ENCODE measurements around the gene GNB3. TPM values are rescaled to one million over a fixed set of nuclear protein-coding genes. Genes with fewer than 3 reads are reported as not detected.

GNB3 gene
- total and polyA plus RNA-seq, 2 of the 4 experiments (the other 2 are of a cell fraction): 0.72 to 20.5 TPM

- Histone ChIP-seq H4K8ac (ENCODE audit: low read depth in 2 of 2, low read length in 2 of 2) (no peak overlapping the region), H3K79me1 (ENCODE audit: low read depth in 1 of 2, low read length in 2 of 2) (peaks cover 0 to 17% of the 10 kb centered on the region in 2 experiments; a peak in 3 of 4 replicates), H3K4me2 (ENCODE audit: low read depth, low read length) (no peak overlapping the region), H3K4me1 (ENCODE audit: control insufficient read depth, insufficient read depth, low read length) (peaks cover 4% of the 10 kb centered on the region), H3K56ac (ENCODE audit: extremely low read depth, insufficient read depth, low read length) (no peak overlapping the region), H2BK20ac (ENCODE audit: low read depth, low read length) (no peak overlapping the region), H2BK120ac (ENCODE audit: low read depth, low read length) (no peak overlapping the region), H2BK15ac (ENCODE audit: low read depth, low read length) (no peak overlapping the region), H2AK5ac (ENCODE audit: low read depth, low read length) (no peak overlapping the region), H3K9me3 (ENCODE audit: control insufficient read depth, insufficient read depth, low read length) (no peaks in the 10 kb centered on the region), H3K27me3 (ENCODE audit: control insufficient read depth, insufficient read depth, low read length) (no peaks in the 10 kb centered on the region), H4K5ac (ENCODE audit: low read depth, low read length) (no peak overlapping the region), H4K20me1 (ENCODE audit: insufficient read depth, low read length) (peaks cover 5% of the 10 kb centered on the region), H3K14ac (replicated peaks; ENCODE audit: low read depth, low read length) (no peak overlapping the region), H3K27ac (ENCODE audit: insufficient read depth, low read length) (no peak overlapping the region), H3K36me3 (ENCODE audit: control insufficient read depth, insufficient read depth, low read length) (peaks cover 63% of the 10 kb centered on the region), H3K18ac (ENCODE audit: low read depth, low read length) (no peak overlapping the region), H4K91ac (ENCODE audit: insufficient read depth, low read depth, low read length) (no peak overlapping the region), H2AK9ac (replicated peaks; ENCODE audit: low read depth, low read length, poor library complexity) (no peak overlapping the region), H2AFZ (replicated peaks; ENCODE audit: low read length, poor library complexity) (no peak overlapping the region), H3K4me3 (ENCODE audit: insufficient read depth, low read depth, low read length) (no peak overlapping the region), H3K4ac (ENCODE audit: low read depth, low read length) (no peak overlapping the region), H3K23ac (ENCODE audit: low read depth, low read length) (no peak overlapping the region), H2BK5ac (ENCODE audit: low read depth, low read length, poor library complexity, severe bottlenecking) (no peak overlapping the region), H3K9me1 (ENCODE audit: insufficient read depth, low read length) (0 out of 2 replicates have a peak, but pooled peaks cover 7% of the 10 kb centered on the region), H3K9ac (ENCODE audit: low read depth, low read length) (no peak overlapping the region)
- intact Hi-C loops (cut with micrococcal nuclease) (no loop called here), in situ Hi-C loops (cut with MboI; ENCODE audit: low sequenced_read_pairs) (no loop called here), dilution Hi-C loops (cut with HindIII; ENCODE audit: low sequenced_read_pairs, unreplicated experiment) (no loop called here)
- ATAC-seq (ENCODE audit: low read depth): no peak
- BruUV-seq (replicated peaks): no TSS peak
- TF ChIP-seq MXI1 (IDR thresholded peaks at IDR 0.05; ENCODE audit: borderline replicate concordance, low read depth, low read length): no peak
- no peak for TF ChIP-seq NFE2L2 (IDR thresholded peaks at IDR 0.05; ENCODE audit: low read depth, low read length)
- no peak for TF ChIP-seq POLR2A (IDR thresholded peaks at IDR 0.05; ENCODE audit: low read depth, low read length)
- no peak for TF ChIP-seq MAZ (IDR thresholded peaks at IDR 0.05; ENCODE audit: borderline replicate concordance, low read depth, low read length)
- TF ChIP-seq MAFK (IDR thresholded peaks at IDR 0.05; ENCODE audit: low read depth, low read length): no peak
- TF ChIP-seq CHD1 (IDR thresholded peaks at IDR 0.05; ENCODE audit: low read depth, low read length): no peak
- no peak for TF ChIP-seq FOS (IDR thresholded peaks at IDR 0.05; ENCODE audit: low read depth, low read length)
- TF ChIP-seq, protein P1, sequence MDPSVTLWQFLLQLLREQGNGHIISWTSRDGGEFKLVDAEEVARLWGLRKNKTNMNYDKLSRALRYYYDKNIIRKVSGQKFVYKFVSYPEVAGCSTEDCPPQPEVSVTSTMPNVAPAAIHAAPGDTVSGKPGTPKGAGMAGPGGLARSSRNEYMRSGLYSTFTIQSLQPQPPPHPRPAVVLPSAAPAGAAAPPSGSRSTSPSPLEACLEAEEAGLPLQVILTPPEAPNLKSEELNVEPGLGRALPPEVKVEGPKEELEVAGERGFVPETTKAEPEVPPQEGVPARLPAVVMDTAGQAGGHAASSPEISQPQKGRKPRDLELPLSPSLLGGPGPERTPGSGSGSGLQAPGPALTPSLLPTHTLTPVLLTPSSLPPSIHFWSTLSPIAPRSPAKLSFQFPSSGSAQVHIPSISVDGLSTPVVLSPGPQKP (IDR thresholded peaks at IDR 0.05; ENCODE audit: borderline replicate concordance, low read depth, low read length): no peak
- TF ChIP-seq RFX5 (IDR thresholded peaks at IDR 0.05; ENCODE audit: low read depth, low read length): no peak
- no peak for TF ChIP-seq RCOR1 (IDR thresholded peaks at IDR 0.05; ENCODE audit: insufficient replicate concordance, low read length)
- no peak for TF ChIP-seq RAD21 (IDR thresholded peaks at IDR 0.05; ENCODE audit: low read length)
- no peak for TF ChIP-seq CEBPB (IDR thresholded peaks at IDR 0.05; ENCODE audit: low read depth, low read length)
- TF ChIP-seq CTCF (conservative IDR thresholded peaks at IDR 0.05; ENCODE audit: low read depth, low read length): no peak
- TF ChIP-seq BHLHE40 (IDR thresholded peaks at IDR 0.05; ENCODE audit: low read depth, low read length): no peak
- TF ChIP-seq USF2 (IDR thresholded peaks at IDR 0.05; ENCODE audit: low read depth, low read length): no peak
- no peak for TF ChIP-seq SMC3 (IDR thresholded peaks at IDR 0.05; ENCODE audit: low read depth, low read length)
- ChIA-PET CTCF (no interaction called here), POLR2A (ENCODE audit: unreplicated experiment) (interaction anchor here (1.1 kb wide), 1 partner anchor 10 kb away, joined by 3 read pairs; no protein-coding TSS in a partner anchor)
- WGBS, 2 experiments (ENCODE audit: extremely low coverage in 2 of 2, insufficient read length in 1 of 2): 95% methylated on average over 6 of the region's 11 CpGs; no CpG with 5 or more reads in 1 of the 2 experiments
- no peak for DNase-seq
Observed at GRCh38 chr12:6863033-6863432, 22.3 kb downstream of the GNB3 start.
